CD4-positive, alpha-beta T cell treated with Interleukin-17A for 4 hours (primary cell): ENCODE measurements around the gene DSG1.
"Not testable (repeated sequence)": the region's sequence is repeated elsewhere in the genome, so short reads cannot be mapped to it uniquely, and the experiment has no call there.

ENCODE experiments used
- DNase-seq: peaks from one replicate; pipeline ENCODE4 v3.0.0-alpha.2; 2020; ENCODE audit warnings: mixed read lengths

The DSG1 gene

GRCh38 chr18:31317860-31318259, at the start of gene DSG1:
DSG1 (plus strand) TSS chr18:31318160; CDS start chr18:31318301, 141 bp downstream.
- DNase-seq = no peak

- no peak for DNase-seq
Observed at GRCh38 chr18:31268985-31269406, 49.0 kb upstream of the DSG1 start.

- no peak for DNase-seq
Observed at GRCh38 chr18:31269566-31269965, 48.4 kb upstream of the DSG1 start.

GRCh38 chr18:31270578-31270977, 47.4 kb upstream of the DSG1 start:
- DNase-seq = no peak

GRCh38 chr18:31273812-31274527, 44.0 kb upstream of the DSG1 start:
- no peak for DNase-seq

- DNase-seq = no peak
Observed at GRCh38 chr18:31274931-31275330, 43.0 kb upstream of the DSG1 start.

GRCh38 chr18:31275722-31276463, 42.1 kb upstream of the DSG1 start:
- DNase-seq = no peak

GRCh38 chr18:31278609-31279071, 39.3 kb upstream of the DSG1 start:
- DNase-seq = no peak

- DNase-seq = no peak
Observed at GRCh38 chr18:31280502-31280901, 37.5 kb upstream of the DSG1 start.

- no peak for DNase-seq
Observed at GRCh38 chr18:31281437-31281836, 36.5 kb upstream of the DSG1 start.

- DNase-seq = not testable (repeated sequence)
Observed at GRCh38 chr18:31289446-31289845, 28.5 kb upstream of the DSG1 start.

- no peak for DNase-seq
Observed at GRCh38 chr18:31291688-31292087, 26.3 kb upstream of the DSG1 start.

GRCh38 chr18:31294199-31294747, 23.7 kb upstream of the DSG1 start:
- DNase-seq = no peak

- no peak for DNase-seq
Observed at GRCh38 chr18:31297248-31297647, 20.7 kb upstream of the DSG1 start.

GRCh38 chr18:31301201-31301655, 16.7 kb upstream of the DSG1 start:
- DNase-seq = no peak

GRCh38 chr18:31302991-31303390, 15.0 kb upstream of the DSG1 start:
- no peak for DNase-seq

- no peak for DNase-seq
Observed at GRCh38 chr18:31303771-31304170, 14.2 kb upstream of the DSG1 start.

GRCh38 chr18:31309115-31309514, 8.8 kb upstream of the DSG1 start:
- no peak for DNase-seq

GRCh38 chr18:31316974-31317373, 986 bp upstream of the DSG1 start:
- DNase-seq = no peak

- DNase-seq = no peak
Observed at GRCh38 chr18:31321719-31322118, 3.8 kb downstream of the DSG1 start.

- DNase-seq = no peak
Observed at GRCh38 chr18:31325051-31325450, 7.1 kb downstream of the DSG1 start.

- DNase-seq = no peak
Observed at GRCh38 chr18:31329787-31330438, 12.0 kb downstream of the DSG1 start.

- no peak for DNase-seq
Observed at GRCh38 chr18:31343454-31343853, 25.5 kb downstream of the DSG1 start.
